ENCODE data around the gene PELI2. TPM values are rescaled to one million over a fixed set of nuclear protein-coding genes. Genes with fewer than 3 reads are reported as not detected.

PELI2 gene
- total RNA-seq, 2 donors from 2014 or later, result 8.9 to 25.7 TPM

- 92% methylated on average over 6 of the region's 6 CpGs for WGBS
- Histone ChIP-seq H3K4me1 (replicated peaks) (no peaks in the 10 kb centered on the region), H3K9me3 (no peaks in the 10 kb centered on the region), H3K27ac (no peak overlapping the region), H3K36me3 (no peaks in the 10 kb centered on the region), H3K4me3 (no peak overlapping the region), H3K27me3 (replicated peaks; ENCODE audit: insufficient read depth) (no peaks in the 10 kb centered on the region)
- no peak for DNase-seq (ENCODE audit: low spot score)
- TF ChIP-seq POLR2AphosphoS5 (IDR thresholded peaks at IDR 0.05), result no peak
- no peak for TF ChIP-seq CTCF (IDR thresholded peaks at IDR 0.05)
- TF ChIP-seq POLR2A (IDR thresholded peaks at IDR 0.05), result no peak
- intact Hi-C loops (cut with DNase I), result no loop called here
Observed at GRCh38 chr14:56173365-56173922, 55.2 kb downstream of the PELI2 start.

- no peaks in the 10 kb centered on the region for H3K36me3 ChIP-seq
- H3K4me1 ChIP-seq (replicated peaks), result no peaks in the 10 kb centered on the region
- 66% methylated on average over 2 of the region's 2 CpGs for WGBS
- intact Hi-C loops (cut with DNase I), result no loop called here
- no peak overlapping the region for H3K4me3 ChIP-seq
- no peak overlapping the region for H3K27ac ChIP-seq
- no peaks in the 10 kb centered on the region for H3K9me3 ChIP-seq
- DNase-seq (ENCODE audit: low spot score), result no peak
- H3K27me3 ChIP-seq (replicated peaks; ENCODE audit: insufficient read depth), result no peaks in the 10 kb centered on the region
- no peak for TF ChIP-seq CTCF (IDR thresholded peaks at IDR 0.05)
- no peak for TF ChIP-seq POLR2AphosphoS5 (IDR thresholded peaks at IDR 0.05)
- TF ChIP-seq POLR2A (IDR thresholded peaks at IDR 0.05), result no peak
Observed at GRCh38 chr14:56175773-56176172, 57.6 kb downstream of the PELI2 start.

GRCh38 chr14:56176530-56176929 lies 58.3 kb downstream of the PELI2 start:
- no peaks in the 10 kb centered on the region for H3K9me3 ChIP-seq
- no peak overlapping the region for H3K4me3 ChIP-seq
- 93% methylated on average over 3 of the region's 3 CpGs for WGBS
- no peaks in the 10 kb centered on the region for H3K36me3 ChIP-seq
- no peaks in the 10 kb centered on the region for H3K27me3 ChIP-seq (replicated peaks; ENCODE audit: insufficient read depth)
- no peaks in the 10 kb centered on the region for H3K4me1 ChIP-seq (replicated peaks)
- DNase-seq (ENCODE audit: low spot score), result no peak
- no peak for TF ChIP-seq CTCF (IDR thresholded peaks at IDR 0.05)
- no peak for TF ChIP-seq POLR2AphosphoS5 (IDR thresholded peaks at IDR 0.05)
- TF ChIP-seq POLR2A (IDR thresholded peaks at IDR 0.05), result no peak
- intact Hi-C loops (cut with DNase I), result no loop called here
- H3K27ac ChIP-seq, result no peak overlapping the region

GRCh38 chr14:56177036-56177435 lies 58.8 kb downstream of the PELI2 start:
- Histone ChIP-seq H3K4me1 (replicated peaks) (no peaks in the 10 kb centered on the region), H3K36me3 (no peaks in the 10 kb centered on the region), H3K4me3 (no peak overlapping the region), H3K27me3 (replicated peaks; ENCODE audit: insufficient read depth) (no peaks in the 10 kb centered on the region), H3K9me3 (no peaks in the 10 kb centered on the region), H3K27ac (no peak overlapping the region)
- no peak for TF ChIP-seq POLR2A (IDR thresholded peaks at IDR 0.05)
- no peak for TF ChIP-seq CTCF (IDR thresholded peaks at IDR 0.05)
- TF ChIP-seq POLR2AphosphoS5 (IDR thresholded peaks at IDR 0.05), result no peak
- DNase-seq (ENCODE audit: low spot score), result no peak
- intact Hi-C loops (cut with DNase I), result no loop called here
- WGBS, result 74% methylated on average over 2 of the region's 2 CpGs

- Histone ChIP-seq H3K27me3 (replicated peaks; ENCODE audit: insufficient read depth) (no peaks in the 10 kb centered on the region), H3K4me3 (no peak overlapping the region), H3K36me3 (no peaks in the 10 kb centered on the region), H3K9me3 (no peaks in the 10 kb centered on the region), H3K4me1 (replicated peaks) (no peaks in the 10 kb centered on the region), H3K27ac (no peak overlapping the region)
- no peak for DNase-seq (ENCODE audit: low spot score)
- TF ChIP-seq POLR2A (IDR thresholded peaks at IDR 0.05) (no peak), CTCF (IDR thresholded peaks at IDR 0.05) (no peak), POLR2AphosphoS5 (IDR thresholded peaks at IDR 0.05) (no peak)
- intact Hi-C loops (cut with DNase I), result no loop called here
- WGBS, result 60% methylated on average over 4 of the region's 4 CpGs
Observed at GRCh38 chr14:56180754-56181542, 62.7 kb downstream of the PELI2 start.

All from prostate gland (tissue), 2 donors.